NCI-H2029 treated with DMSO at 0.1 percent for 48 hours (cell line): ENCODE measurements around the gene TRAF3IP1.
"Not testable (repeated sequence)": the region's sequence is repeated elsewhere in the genome, so short reads cannot be mapped to it uniquely, and the experiment has no call there.

ENCODE experiments used
- DNase-seq: peaks from one replicate; lab custom pipeline; 2025; lab: John Stamatoyannopoulos, UW

Gene TRAF3IP1

DNA sequence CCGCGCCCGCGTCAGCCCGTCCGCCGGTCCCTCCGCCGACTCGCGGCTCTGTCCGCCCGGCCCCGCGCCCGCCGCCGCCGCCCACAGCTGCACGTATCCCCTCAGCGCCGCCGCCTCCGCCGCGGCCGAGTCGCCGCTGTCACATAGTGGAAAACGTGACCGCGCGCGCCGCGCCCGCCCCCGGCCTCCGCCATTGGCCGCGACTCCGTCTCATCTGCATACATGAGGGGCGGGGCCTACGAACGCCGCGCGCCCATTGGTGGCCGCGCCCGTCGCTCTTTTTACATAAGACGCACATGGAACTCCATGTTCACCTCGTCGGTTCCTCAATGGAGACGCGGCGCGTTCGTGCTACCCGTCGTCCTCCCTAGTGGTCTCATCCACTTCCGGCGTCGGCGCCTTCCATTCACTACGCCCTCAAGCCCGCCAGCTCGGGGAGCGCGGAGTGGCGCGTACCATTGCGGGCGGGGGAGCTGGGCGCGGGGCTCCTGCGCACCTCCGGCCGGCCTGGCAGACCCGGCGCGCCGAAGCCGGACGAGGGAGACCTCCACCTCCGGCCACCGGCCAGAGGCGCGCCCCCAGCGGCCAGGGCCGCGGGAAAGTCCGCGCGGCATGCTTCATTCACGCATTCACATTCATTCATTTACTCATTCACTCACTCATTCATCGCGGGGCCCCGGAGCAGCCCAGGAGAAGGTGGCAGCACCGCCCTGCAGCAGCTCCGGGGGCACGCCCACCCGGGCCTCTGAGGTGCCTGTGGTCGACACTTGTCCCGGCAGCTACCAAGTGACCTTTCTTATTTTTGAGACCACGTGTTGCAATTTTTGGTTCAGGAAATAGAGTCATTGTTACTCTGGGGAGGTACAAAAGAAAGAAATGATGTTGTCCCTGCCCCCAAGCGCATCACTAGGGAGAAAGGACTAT, 31.4 kb upstream of the TRAF3IP1 start:
- peak; percentile 80 for DNase-seq

DNA sequence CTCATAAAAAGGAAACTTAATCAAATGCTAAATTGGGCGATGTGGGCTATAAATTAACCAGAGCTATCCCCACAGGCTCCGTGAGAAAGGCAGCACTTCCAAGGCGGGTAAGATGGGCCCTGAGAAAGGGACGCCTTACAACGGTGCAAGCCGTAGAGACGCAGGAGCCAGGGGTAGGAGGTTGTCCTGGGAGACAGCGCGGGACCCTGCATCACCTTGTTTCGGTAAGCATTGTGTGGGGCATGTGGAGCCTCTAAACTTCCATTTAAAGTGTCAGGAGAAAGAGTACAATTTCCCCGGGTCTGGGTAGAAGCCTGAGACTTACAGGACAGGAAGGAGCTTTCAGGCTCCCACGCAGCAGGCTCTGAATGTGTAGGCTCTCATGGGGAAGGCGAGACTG, 30.7 kb upstream of the TRAF3IP1 start:
- DNase-seq: no peak

DNA sequence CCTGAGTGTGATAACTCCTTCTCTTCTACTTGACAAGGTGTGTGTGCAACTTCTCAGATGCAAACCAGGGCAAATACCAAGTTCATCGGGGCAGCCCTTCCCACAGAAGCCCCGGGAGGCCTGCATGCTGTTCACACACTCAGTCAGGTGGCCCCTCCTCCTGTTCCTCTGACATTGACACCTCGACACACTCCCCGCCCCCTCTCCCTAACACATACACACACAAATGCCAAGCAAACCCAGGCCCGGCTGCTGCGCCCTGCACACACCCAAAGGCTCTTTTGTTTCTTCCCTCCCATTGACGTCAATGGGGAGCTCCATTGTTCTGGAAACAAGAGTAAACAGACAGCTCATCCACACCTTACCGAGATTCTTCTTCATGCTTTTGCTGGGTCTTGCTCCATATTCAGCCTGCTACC, 30.2 kb upstream of the TRAF3IP1 start:
- peak; percentile 78 for DNase-seq

DNA sequence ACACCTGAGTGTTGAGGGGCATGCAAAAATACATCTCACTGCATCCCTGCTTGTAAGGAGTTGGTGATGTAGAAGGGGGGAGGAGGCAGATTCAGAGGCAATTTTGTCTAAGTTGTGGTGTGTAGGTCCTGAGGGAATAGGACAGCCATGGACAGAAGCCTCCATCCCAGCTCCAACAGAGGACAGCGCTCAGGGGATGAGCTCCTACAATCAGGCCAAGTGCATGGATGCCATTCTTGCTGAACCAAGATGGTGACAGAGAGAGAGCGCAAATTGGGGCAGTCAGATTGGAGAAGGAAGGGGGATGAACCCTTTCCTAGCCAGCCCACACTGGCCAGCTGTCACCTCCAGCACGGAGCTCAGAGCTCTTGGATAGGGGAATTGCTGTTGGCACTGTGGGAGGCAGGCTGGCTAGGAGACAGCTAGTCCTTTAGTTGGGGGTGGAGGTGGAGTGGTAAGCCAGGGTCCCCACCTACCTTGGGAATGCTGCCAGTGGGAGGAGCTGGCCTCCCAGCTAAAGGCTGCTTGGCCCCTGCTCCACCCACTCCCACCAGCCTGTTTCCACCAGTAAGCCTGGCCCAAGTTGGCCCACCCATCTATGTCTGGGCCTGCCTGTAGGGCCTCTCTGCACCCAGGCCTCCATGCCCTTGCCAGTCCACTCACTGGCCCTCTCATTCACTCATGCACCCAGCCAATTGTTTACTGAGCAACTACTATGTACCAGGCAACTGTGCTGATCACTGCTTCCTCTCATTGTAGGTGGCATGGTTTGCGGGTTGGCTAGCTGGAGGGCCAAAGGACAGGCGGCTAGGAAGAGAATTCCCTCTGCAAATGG, 29.4 kb upstream of the TRAF3IP1 start:
- peak; percentile 25 for DNase-seq

DNA sequence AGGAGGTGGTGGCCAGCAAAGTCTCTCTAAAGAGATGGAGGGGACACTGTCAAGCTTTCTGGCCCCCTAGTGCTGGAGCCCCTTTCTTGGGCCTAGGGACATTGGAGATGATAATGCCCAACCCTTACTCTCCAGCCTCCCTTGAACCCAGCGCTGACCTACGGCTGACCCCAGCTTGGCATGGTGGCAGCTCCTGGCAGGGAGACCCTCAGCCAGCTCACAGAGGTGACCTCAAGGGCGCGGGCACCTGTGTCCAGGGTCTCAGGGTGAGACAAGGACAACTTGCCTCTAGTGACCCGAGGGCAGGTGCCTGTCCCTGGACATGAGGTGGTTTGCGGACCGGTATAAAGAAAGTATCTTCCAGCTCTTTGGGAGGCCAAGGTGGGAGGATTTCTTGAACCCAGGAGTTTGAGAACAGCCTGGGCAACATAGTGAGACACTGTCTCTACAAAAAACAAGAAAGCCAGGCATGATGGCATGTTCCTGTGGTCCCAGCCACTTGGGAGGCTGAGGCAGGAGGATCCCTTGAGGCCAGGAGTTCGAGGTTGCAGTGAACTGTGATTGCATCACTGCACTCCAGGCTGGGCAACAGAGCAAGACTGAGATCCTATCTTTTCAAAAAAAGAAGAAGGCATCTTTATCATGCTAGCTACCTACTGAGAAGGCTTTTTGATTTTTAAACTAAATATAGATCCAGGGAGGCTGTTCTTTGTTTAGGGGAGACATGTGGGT, 28.6 kb upstream of the TRAF3IP1 start:
- no peak for DNase-seq

DNA sequence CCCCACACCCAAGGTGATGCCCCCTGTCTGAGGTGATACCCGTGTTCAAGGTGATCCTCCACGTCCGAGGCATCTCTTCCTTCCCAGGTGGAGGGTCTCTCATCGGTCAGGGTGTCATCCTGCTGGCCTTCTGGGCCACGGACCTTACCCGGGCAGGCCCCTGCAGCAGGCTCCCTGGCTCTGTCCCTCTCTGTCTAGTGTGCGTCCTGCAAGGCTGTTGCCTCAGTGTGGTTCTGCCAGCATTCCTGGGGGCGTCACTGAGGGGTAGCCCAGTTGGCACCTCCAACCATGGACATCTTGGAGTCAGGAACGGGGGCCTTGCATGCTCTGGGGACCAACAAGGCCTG, 26.3 kb upstream of the TRAF3IP1 start:
- no peak for DNase-seq

DNA sequence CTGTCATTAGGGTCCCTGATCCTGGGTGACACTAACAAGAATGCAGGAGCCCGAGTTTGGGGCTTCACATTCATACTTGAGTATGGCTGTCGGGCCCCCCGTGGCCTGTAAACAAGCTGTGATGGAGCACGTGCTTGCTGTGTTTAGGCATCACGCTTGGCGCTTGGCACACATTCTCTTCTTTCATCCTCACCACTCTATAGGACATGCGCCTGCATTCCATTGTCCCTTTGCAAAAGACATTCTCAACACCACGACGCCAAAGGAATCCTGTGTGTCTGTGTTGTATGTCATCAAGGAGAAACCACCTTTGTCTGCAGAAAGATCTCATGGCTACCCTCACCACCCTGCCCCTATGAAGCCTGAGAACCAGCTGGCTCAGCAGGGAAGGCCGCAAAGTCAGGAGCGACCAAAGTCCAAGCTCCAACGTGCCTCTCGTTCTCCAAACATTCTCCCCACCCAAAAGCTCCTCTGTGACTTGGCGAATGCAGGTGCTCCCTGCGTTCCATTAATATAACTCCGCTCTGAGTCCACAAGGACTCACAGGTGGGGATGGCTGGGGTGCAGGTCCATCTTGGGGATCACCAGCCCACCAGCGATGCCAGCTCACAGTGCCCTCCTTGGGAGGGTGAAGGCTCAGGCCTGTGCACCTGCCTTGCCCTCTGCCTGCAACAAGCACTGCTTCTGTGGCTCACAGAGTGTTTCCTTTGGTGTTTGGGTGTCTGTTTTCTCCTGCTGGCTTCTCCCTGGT, 25.8 kb upstream of the TRAF3IP1 start:
- no peak for DNase-seq

DNA sequence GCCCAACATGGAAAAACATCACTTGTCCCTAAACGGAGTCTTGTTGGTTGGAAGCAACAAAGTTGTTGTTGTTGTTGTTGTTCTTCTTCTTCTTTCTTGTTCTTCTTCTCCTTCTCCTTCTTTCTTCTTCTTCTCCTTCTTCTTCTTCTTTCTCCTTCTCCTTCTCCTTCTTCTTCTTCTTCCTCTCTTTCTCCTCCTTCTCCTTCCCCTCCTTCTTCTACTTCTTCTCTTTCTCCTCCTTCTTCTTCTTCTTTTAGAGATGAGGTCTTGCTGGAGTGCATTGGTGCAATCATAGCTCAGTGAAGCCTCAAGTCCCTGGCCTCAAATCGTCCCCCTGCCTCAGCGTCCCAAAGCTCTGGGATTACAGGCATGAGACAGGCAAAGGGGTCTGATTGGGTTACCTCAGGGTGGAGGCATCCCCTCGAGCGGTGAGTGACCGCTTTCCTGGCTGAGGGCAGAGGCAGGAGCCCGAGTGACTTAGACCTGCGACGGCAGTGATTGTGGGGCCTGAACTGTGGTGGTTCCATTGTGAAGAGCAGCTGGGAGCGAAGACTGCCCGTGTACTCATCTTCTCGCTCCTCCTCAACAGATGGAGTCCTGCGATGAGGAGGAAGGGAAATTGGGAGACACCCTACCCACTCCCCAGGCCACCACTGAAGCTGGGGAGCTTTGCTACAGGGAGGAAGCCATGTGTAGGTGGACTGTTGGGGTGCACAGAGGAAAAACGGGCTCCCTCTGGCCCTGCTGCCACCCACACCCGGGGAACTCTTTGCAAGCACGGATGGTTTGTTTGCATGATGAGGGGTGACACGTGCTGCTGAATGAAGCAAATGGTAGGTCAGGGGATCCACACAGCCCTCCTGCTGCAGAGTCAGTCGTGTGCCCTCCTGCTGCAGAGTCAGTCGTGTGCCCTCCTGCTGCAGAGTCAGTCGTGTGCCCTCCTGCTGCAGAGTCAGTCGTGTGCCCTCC, 24.9 kb upstream of the TRAF3IP1 start:
- no peak for DNase-seq

DNA sequence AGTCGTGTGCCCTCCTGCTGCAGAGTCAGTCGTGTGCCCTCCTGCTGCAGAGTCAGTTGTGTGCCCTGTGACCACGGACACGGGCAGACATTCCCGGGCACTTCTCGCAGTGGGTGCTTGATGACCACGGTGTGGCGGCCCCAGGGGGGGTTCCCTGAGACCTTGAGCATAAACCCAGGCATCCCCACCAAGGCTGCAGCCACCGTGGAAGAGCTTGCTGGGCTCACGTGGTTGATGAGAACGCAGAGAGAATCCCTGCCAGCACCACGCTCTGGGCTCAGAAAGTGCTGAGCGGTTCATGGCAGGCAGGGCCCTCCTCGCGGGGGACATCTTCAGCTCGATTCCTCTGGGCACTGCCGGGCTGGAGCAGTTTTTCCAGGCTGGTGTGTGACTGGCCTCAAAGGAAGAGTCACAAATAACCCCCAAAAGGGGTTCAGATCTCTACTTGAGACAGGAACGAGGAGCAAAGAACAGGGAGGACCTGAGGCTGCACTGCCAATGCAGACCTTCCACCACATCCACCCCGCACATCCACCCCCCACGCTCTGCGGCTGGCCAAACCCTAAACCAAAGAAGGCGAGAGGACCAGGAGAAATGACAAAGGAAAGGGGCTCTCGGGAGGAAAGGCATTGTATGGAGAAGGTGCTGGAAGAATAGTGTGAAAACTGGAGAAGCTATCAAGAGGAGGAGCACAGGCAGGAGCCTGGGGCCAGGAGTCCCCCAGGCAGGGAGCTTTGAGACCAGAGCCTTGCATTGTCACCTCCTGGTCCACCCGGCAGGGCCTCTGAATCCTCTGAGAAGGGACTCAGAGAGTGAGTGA, 23.5 kb upstream of the TRAF3IP1 start:
- DNase-seq: no peak

DNA sequence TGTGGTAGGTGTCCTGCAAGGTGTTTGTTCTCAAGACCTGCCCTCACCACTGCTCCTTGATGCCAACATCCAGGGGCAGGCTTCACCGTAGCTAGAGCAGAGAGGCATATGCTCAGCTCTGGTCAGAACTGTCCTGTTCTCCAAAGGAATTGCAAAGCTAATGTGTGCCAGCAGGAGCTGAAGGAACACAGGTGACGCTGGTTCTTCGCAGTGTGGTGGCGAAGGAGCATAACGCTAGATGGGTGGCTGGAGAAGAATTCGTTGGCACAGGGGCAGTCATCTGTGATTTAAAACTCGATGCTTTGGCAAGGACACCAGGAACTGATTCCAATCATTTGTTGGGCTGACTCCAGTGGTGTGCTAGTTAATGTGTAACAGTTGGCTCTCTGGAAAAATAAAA, 20.5 kb upstream of the TRAF3IP1 start:
- DNase-seq: no peak

DNA sequence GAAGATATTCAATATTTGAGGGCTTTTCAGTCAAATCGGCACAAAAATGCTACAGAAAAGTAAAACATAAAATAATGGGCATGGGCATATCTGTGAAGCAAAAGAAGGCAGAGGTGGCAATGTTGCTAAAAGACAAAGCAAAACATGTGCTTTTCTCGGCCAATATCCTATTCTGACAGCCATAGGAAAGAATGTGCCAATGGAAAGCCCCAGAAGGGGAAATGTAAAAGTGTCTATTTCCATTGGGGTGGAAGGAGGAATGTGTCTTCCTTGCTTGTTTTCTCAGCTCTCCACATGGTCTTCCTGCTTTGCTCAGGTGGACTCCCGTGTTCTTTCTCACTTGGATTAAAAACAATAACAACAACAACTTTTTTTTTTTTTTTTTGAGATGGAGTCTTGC, 18.2 kb upstream of the TRAF3IP1 start:
- no peak for DNase-seq

DNA sequence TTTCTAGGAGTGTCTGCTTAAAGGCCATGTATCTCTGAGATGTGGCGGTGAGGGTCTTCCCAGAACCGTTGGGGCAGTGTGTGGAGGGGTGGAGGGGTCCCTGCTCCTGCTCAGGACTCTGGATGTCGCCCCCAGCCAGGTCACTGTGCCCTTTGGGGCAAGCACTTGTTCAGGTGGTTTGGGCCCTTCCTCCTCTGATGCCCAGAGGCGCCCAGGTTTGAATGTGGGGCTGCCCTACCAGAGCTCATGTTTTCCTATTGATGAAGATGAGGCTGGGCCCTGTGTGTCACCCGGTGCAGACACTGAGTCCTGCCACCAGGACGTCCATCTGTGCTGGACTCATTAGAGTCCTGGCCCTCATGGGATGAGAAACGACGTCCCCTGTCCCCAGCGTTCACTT, 17.6 kb upstream of the TRAF3IP1 start:
- DNase-seq: no peak

DNA sequence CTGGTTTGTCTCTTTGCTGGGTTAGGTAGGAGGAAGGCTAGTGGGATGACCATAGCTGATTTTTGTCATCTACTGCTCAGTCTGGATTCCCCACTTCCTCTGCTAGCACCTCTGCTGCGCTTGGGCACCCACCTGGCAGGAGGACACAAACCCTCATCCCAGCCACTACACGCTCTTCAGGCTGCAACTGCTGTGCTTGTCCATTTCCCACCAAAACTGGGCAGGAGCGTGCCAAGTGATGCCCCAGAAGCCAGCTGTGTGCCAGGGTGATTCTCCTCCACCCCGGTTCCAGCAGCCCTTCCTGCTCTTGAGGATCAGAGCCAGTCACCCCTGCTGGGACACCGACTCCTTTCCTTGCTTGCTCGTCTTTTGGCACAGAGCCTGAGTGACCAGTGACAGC, 16.2 kb upstream of the TRAF3IP1 start:
- no peak for DNase-seq

DNA sequence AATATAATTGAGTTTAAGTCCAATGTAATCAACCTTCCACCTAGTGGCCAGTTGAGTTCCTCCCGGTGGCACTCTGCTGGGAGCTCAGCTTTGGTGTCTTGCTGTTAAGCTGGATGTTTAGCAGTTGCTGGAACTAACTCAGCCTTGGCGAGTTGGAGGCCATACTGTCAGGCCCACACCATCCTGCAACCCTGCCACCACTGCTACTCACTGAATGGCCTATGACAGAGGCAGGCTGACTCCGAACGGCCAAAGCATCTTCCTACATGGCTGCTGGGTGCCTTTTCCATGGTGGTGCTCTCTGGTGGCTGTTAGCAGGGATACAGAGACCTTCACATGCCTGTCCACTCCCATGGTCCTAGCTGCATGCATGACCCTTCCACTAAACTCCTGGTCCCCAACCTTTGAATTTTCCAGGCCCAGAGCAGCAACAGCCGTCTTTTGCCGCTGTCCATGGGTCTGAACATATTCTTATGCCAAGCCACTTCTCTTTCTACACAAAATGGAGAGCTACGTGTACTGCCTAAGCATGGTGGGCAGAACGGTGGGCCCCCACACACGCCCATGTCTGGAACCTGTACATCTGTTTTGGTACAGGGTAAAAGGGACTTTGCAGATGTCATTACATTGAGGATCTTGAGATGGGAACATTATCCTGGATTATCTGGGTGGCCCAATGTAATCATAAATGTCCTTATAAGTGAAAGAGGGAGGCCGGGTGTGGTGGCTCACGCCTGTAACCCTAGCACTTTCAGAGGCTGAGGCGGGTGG, 15.0 kb upstream of the TRAF3IP1 start:
- DNase-seq: no peak

DNA sequence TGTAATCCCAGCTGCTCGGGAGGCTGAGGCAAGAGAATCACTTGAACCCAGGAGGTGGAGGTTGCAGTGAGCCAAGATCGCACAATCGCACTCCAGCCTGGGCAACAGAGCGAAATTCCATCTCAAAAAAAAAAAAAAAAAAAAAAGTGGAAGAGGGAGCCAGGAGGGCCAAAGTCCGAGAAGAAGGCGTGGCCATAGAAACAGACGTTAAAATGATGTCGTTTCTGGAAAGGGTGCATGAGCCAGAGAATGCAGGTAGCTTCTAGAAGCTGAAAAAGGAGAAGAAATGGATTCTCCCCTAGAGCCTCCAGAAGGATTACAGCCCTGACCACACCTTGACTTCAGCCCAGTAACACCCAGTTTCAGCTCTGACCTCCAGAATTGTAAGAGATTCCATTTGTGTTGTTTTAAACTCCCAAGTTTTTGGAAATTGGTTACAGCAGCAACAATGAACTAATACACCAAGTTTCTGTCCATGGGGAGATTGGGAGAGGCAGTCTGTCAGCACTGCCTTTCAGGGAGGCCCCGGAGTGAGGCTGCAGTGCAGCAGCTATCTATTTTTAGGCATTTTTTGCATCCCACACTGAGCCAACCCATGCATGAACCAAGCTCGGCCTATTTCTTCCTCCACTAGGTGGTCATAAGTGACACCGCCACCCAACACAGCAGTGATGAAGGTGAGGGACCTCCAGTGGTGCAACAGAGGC, 14.2 kb upstream of the TRAF3IP1 start:
- DNase-seq: no peak

DNA sequence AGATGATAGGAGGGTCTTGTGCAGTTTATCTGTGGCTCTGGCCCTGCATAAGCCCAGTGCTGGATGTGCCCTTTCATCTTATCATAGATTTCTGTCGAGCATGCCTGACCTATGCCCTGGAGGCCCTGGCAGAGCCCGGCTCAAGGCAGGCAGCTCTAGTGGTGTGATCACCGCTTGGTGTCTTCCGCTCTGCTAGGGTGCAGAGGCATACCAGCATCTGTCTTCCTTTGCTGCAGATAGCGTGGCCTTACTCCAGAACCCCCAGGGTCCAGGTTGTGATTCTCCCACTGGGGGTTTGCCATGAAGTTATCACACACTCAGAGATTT, 13.7 kb upstream of the TRAF3IP1 start:
- DNase-seq: no peak

DNA sequence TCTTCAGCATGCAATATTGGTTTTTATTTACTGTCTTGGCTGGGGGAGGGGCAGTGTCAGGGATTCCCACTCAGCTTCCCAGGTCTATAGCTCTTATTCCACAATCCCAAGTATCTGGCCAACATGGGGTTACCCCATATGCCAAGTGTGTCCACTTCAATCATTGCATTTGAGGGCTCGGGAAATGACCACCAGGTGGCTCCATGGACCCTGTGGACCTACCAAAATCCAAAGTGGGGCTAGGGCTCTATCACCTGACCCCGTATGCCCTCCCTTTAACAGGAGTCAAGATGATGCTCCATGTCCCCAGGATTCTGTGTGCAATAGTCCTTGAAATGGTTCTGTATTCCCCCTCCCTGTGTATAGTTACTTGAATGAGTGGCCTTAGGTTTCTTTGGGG, 12.1 kb upstream of the TRAF3IP1 start:
- DNase-seq: no peak

DNA sequence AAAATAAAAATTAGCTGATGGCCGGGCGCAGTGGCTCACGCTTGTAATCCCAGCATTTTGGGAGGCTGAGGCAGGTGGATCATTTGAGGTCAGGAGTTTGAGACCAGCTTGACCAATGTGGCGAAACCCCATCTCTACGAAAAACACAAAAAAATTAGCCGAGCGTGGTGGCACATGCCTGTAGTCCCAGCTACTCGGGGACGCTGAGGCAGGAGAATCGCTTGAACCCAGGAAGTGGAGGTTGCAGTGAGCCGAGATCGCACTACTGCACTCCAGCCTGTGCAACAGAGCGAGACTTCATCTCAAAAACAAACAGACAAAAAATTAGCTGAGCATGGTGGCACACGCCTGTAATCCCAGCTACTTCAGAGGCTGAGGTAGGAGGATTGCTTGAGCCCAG, 9.6 kb upstream of the TRAF3IP1 start:
- not testable (repeated sequence) for DNase-seq
